Fibroblast of lung (primary cell): Measurements from ENCODE around the gene SORCS2. TPM values are rescaled to one million over a fixed set of nuclear protein-coding genes. Genes with fewer than 3 reads are reported as not detected.

Experiments
- DNase-seq, 2 donors: peaks; one replicate each; pipeline versions ENCODE4 v3.0.0 to v3.0.0-alpha.2; 2010; ENCODE audit warnings: low read depth in 2 of 2
- H2AFZ ChIP-seq: 2 replicates; pipeline ENCODE4 v1.5.1; 2012; ENCODE audit warnings: low read length, control low read depth, inconsistent platforms
- H3K27ac ChIP-seq: 2 replicates; pipeline ENCODE4 v1.5.1; 2011; ENCODE audit warnings: low read length, control low read depth; ENCODE audit not compliant: insufficient read depth
- H3K27me3 ChIP-seq: 2 replicates; pipeline ENCODE4 v1.5.1; 2011; ENCODE audit warnings: mild to moderate bottlenecking, low read length; ENCODE audit not compliant: control insufficient read depth, insufficient read depth
- H3K36me3 ChIP-seq: 2 replicates; pipeline ENCODE4 v1.5.1; 2011; ENCODE audit warnings: low read length; ENCODE audit not compliant: control insufficient read depth, insufficient read depth
- H3K4me1 ChIP-seq: 2 replicates; pipeline ENCODE4 v1.5.1; 2011; ENCODE audit warnings: low read length; ENCODE audit not compliant: control insufficient read depth, insufficient read depth; ENCODE audit errors: extremely low read depth
- H3K4me2 ChIP-seq: 2 replicates; pipeline ENCODE4 v1.5.1; 2011; ENCODE audit warnings: low read length, control low read depth; ENCODE audit not compliant: insufficient read depth; ENCODE audit errors: extremely low read depth
- H3K4me3 ChIP-seq, 4 experiments: fragments of 200-600 bp in 1 of 4; sonication (generic) in 1 of 4; replicated peaks in 1 of 4; 2 replicates each; pipeline ENCODE4 v1.5.1; 2011 to 2016; ENCODE audit warnings: low read length in 4 of 4, low read depth in 3 of 4, mild to moderate bottlenecking in 3 of 4, control low read depth in 2 of 4, inconsistent platforms in 1 of 4, mixed read lengths in 1 of 4; ENCODE audit not compliant: insufficient read depth in 1 of 4; ENCODE audit errors: control extremely low read depth in 1 of 4
- H3K79me2 ChIP-seq: 2 replicates; pipeline ENCODE4 v1.5.1; 2012; ENCODE audit warnings: mild to moderate bottlenecking, low read length, inconsistent platforms; ENCODE audit not compliant: control insufficient read depth, insufficient read depth
- H3K9ac ChIP-seq: 2 replicates; pipeline ENCODE4 v1.5.1; 2011; ENCODE audit warnings: mild to moderate bottlenecking, low read length, control low read depth; ENCODE audit not compliant: insufficient read depth
- H3K9me3 ChIP-seq: 2 replicates; pipeline ENCODE4 v1.5.1; 2012; ENCODE audit warnings: low read depth, low read length; ENCODE audit not compliant: control insufficient read depth, insufficient read depth
- H4K20me1 ChIP-seq: 2 replicates; pipeline ENCODE4 v1.5.1; 2011; ENCODE audit warnings: low read length; ENCODE audit not compliant: control insufficient read depth, insufficient read depth; ENCODE audit errors: extremely low read depth
- CTCF ChIP-seq, 2 donors: IDR thresholded peaks in 1 of 2; conservative IDR thresholded peaks in 1 of 2; 1 replicate in 1 of 2; 2 replicates in 1 of 2; pipeline ENCODE4 v1.5.1; 2011 to 2012; ENCODE audit warnings: low read length in 2 of 2, control low read depth in 1 of 2, inconsistent platforms in 1 of 2, low read depth in 1 of 2, mild to moderate bottlenecking in 1 of 2
- EZH2 ChIP-seq: IDR thresholded peaks from 2 replicates; pipeline ENCODE4 v1.5.1; 2012; ENCODE audit warnings: low read length, control low read depth, mild to moderate bottlenecking; ENCODE audit errors: missing control alignments
- polyA plus RNA-seq, 2 donors: library from polyadenylated mRNA; depleted of rRNA in 1 of 2; stranded (reverse) in 1 of 2; unstranded in 1 of 2; fragments of >200 nt; gene quantifications; 2 replicates each; pipeline ENCODE4 v1.2.1, GENCODE V29; 2011 to 2012; ENCODE audit warnings: missing spikeins in 1 of 2
- total RNA-seq: library from RNA; depleted of rRNA; stranded (reverse); fragments of >200 nt; gene quantifications from 2 replicates; pipeline ENCODE4 v1.2.1, GENCODE V29; 2014

SORCS2 gene
- total and polyA plus RNA-seq, 2 donors (not counting 1 experiment from before 2014, with no cell fraction given) = 0.17 to 0.41 TPM

GRCh38 chr4:7781993-7782392 lies 589.7 kb downstream of the SORCS2 start:
- no peak for TF ChIP-seq CTCF (conservative IDR thresholded peaks at IDR 0.05 in 1 of 2, IDR thresholded peaks at IDR 0.05 in 1 of 2; ENCODE audit: low read depth in 1 of 2, low read length in 2 of 2)
- H2AFZ ChIP-seq = no peak overlapping the region
- H3K4me3 ChIP-seq = no peak overlapping the region
- no peaks in the 10 kb centered on the region for H3K27me3 ChIP-seq
- peaks cover 2% of the 10 kb centered on the region for H3K79me2 ChIP-seq
- peaks cover 17% of the 10 kb centered on the region for H3K36me3 ChIP-seq
- no peaks in the 10 kb centered on the region for H4K20me1 ChIP-seq
- peak overlapping the region; percentile 53 for H3K27ac ChIP-seq
- H3K4me2 ChIP-seq = peak overlapping the region; percentile 36
- peak overlapping the region; percentile 10 for H3K9ac ChIP-seq
- peaks cover 23% of the 10 kb centered on the region for H3K4me1 ChIP-seq
- DNase-seq = no peak
- no peaks in the 10 kb centered on the region for H3K9me3 ChIP-seq

- DNase-seq = peak in 1 of 2 donors; percentile 39
- Histone ChIP-seq H3K79me2 (no peaks in the 10 kb centered on the region), H3K4me3 (no peak overlapping the region), H3K27ac (no peak overlapping the region), H2AFZ (no peak overlapping the region), H3K27me3 (no peaks in the 10 kb centered on the region), H3K4me1 (peaks cover 23% of the 10 kb centered on the region), H3K4me2 (no peak overlapping the region), H4K20me1 (no peaks in the 10 kb centered on the region), H3K9me3 (no peaks in the 10 kb centered on the region), H3K9ac (no peak overlapping the region), H3K36me3 (peaks cover 10% of the 10 kb centered on the region)
- TF ChIP-seq EZH2 = no peak
- no peak for TF ChIP-seq CTCF (conservative IDR thresholded peaks at IDR 0.05 in 1 of 2, IDR thresholded peaks at IDR 0.05 in 1 of 2; ENCODE audit: low read depth in 1 of 2, low read length in 2 of 2)
Measured at GRCh38 chr4:7782783-7783182, 590.4 kb downstream of the SORCS2 start.

GRCh38 chr4:7783541-7783940 lies 591.2 kb downstream of the SORCS2 start:
- Histone ChIP-seq H3K4me3 (no peak overlapping the region), H3K4me1 (peaks cover 20% of the 10 kb centered on the region), H3K79me2 (no peaks in the 10 kb centered on the region), H3K36me3 (peaks cover 5% of the 10 kb centered on the region), H3K9ac (no peak overlapping the region), H3K4me2 (no peak overlapping the region), H3K27me3 (no peaks in the 10 kb centered on the region), H2AFZ (no peak overlapping the region), H3K9me3 (no peaks in the 10 kb centered on the region), H4K20me1 (no peaks in the 10 kb centered on the region), H3K27ac (no peak overlapping the region)
- no peak for DNase-seq
- TF ChIP-seq EZH2 (no peak), CTCF (conservative IDR thresholded peaks at IDR 0.05 in 1 of 2, IDR thresholded peaks at IDR 0.05 in 1 of 2; ENCODE audit: low read depth in 1 of 2, low read length in 2 of 2) (no peak)
